HepG2 (cell line): ENCODE results near the gene ANKMY2. TPM values are rescaled to one million over a fixed set of nuclear protein-coding genes. Genes with fewer than 3 reads are reported as not detected.

ENCODE experiments used
- ARNT2 ChIP-seq: sonication (generic); formaldehyde crosslinking; IDR thresholded peaks from 2 replicates; pipeline ENCODE4 v1.8.0; 2022; ENCODE audit warnings: mild to moderate bottlenecking, low read depth, missing genetic modification reagents, moderate library complexity
- BHLHE40 ChIP-seq: IDR thresholded peaks from 2 replicates; pipeline ENCODE4 v1.6.1; 2011; ENCODE audit warnings: low read length, improper control_type of control experiment
- GATAD1 ChIP-seq: IDR thresholded peaks from 2 replicates; pipeline ENCODE4 v1.6.1; 2016; ENCODE audit warnings: missing genetic modification reagents, missing compliant biosample characterization
- HIC2 ChIP-seq: sonication (generic); formaldehyde crosslinking; IDR thresholded peaks from 2 replicates; pipeline ENCODE4 v1.9.0; 2022; ENCODE audit warnings: low read depth, missing genetic modification reagents
- HNF4A ChIP-seq: sonication (generic); formaldehyde crosslinking; IDR thresholded peaks from 2 replicates; pipeline ENCODE4 v1.4.0; 2020; ENCODE audit warnings: missing genetic modification reagents
- IKZF1 ChIP-seq: fragments of 450-650 bp; IDR thresholded peaks from 2 replicates; pipeline ENCODE4 v1.7.1; 2016
- MED8 ChIP-seq: sonication (generic); formaldehyde crosslinking; IDR thresholded peaks from 2 replicates; pipeline ENCODE4 v1.8.1; 2023; ENCODE audit warnings: mild to moderate bottlenecking, missing genetic modification reagents; ENCODE audit not compliant: insufficient replicate concordance
- MIER3 ChIP-seq: IDR thresholded peaks from 2 replicates; pipeline ENCODE4 v1.6.1; 2016; ENCODE audit warnings: missing compliant biosample characterization, borderline replicate concordance
- MXI1 ChIP-seq: IDR thresholded peaks from 3 replicates; pipeline ENCODE4 v1.6.1; 2012; ENCODE audit warnings: low read depth, low read length, inconsistent platforms, borderline replicate concordance
- NFE2 ChIP-seq: sonication (generic); formaldehyde crosslinking; IDR thresholded peaks from 2 replicates; pipeline ENCODE4 v1.4.0; 2020; ENCODE audit warnings: missing genetic modification reagents
- NRL ChIP-seq: sonication (generic); formaldehyde crosslinking; IDR thresholded peaks from 2 replicates; pipeline ENCODE4 v1.5.0; 2020; ENCODE audit warnings: missing genetic modification reagents, mild to moderate bottlenecking, moderate library complexity, borderline replicate concordance
- POLR2G ChIP-seq: fragments of 200-400 bp; formaldehyde crosslinking; IDR thresholded peaks from 2 replicates; pipeline ENCODE4 v1.6.1; 2018; ENCODE audit warnings: mild to moderate bottlenecking, low read depth, low read length, moderate library complexity
- SMAD3 ChIP-seq: sonication (generic); formaldehyde crosslinking; IDR thresholded peaks from 2 replicates; pipeline ENCODE4 v1.4.0; 2020; ENCODE audit warnings: missing genetic modification reagents
- SP1 ChIP-seq, 2 experiments: fragments of 450-650 bp in 1 of 2; sonication (generic) in 1 of 2; formaldehyde crosslinking in 1 of 2; IDR thresholded peaks; 2 replicates each; pipeline versions ENCODE4 v1.4.0 to v1.6.1; 2016 to 2020; ENCODE audit warnings: missing genetic modification reagents in 1 of 2
- SP2 ChIP-seq: sonication (generic); formaldehyde crosslinking; IDR thresholded peaks from 2 replicates; pipeline ENCODE4 v1.5.1; 2020; ENCODE audit warnings: mild to moderate bottlenecking, missing genetic modification reagents
- SUZ12 ChIP-seq: fragments of 150-350 bp; IDR thresholded peaks from 2 replicates; pipeline ENCODE4 v1.6.1; 2014; ENCODE audit warnings: low read depth, low read length
- XBP1 ChIP-seq: sonication (generic); formaldehyde crosslinking; IDR thresholded peaks from 2 replicates; pipeline ENCODE4 v1.5.0; 2020; ENCODE audit warnings: missing genetic modification reagents
- ZFP1 ChIP-seq: IDR thresholded peaks from 2 replicates; pipeline ENCODE4 v1.6.1; 2016
- ZNF10 ChIP-seq: sonication (generic); formaldehyde crosslinking; IDR thresholded peaks from 2 replicates; pipeline ENCODE4 v1.4.0; 2020; ENCODE audit warnings: mild to moderate bottlenecking, low read depth, missing genetic modification reagents, borderline replicate concordance
- ZNF605 ChIP-seq: sonication (generic); formaldehyde crosslinking; IDR thresholded peaks from 2 replicates; pipeline ENCODE4 v1.8.0; 2022; ENCODE audit warnings: mild to moderate bottlenecking, missing genetic modification reagents
- ZNF775 ChIP-seq: sonication (generic); formaldehyde crosslinking; IDR thresholded peaks from 2 replicates; pipeline ENCODE4 v1.4.0; 2020; ENCODE audit warnings: missing genetic modification reagents, mild to moderate bottlenecking, moderate library complexity, borderline replicate concordance
- ZNF792 ChIP-seq: IDR thresholded peaks from 2 replicates; pipeline ENCODE4 v1.6.1; 2016
- polyA plus RNA-seq, 8 experiments: library from polyadenylated mRNA; depleted of rRNA in 3 of 8; stranded (reverse) in 7 of 8; unstranded in 1 of 8; fragments of >200 nt; fragmentation: Illumina TruSeq in 4 of 8; extraction: Trizol in 4 of 8; gene quantifications; 2 replicates each; pipeline versions ENCODE4 v1.2.1 to v1.2.3, GENCODE V29; 2011 to 2016; ENCODE audit warnings: low read depth in 4 of 8, missing spikeins in 1 of 8, mixed read lengths in 1 of 8; ENCODE audit not compliant: insufficient read depth in 1 of 8
- total RNA-seq, 5 experiments: library from RNA; depleted of rRNA; stranded (reverse); fragments of >200 nt; fragmentation: Illumina TruSeq; extraction: Trizol; gene quantifications; 2 replicates each; pipeline ENCODE4 v1.2.3, GENCODE V29; 2016; ENCODE audit warnings: low read depth in 1 of 5
- TF ChIP-seq, protein P1 (sequence below): sonication (generic); formaldehyde crosslinking; conservative IDR thresholded peaks from 2 replicates; pipeline ENCODE4 v1.5.0; 2020; ENCODE audit warnings: missing genetic modification reagents
- TF ChIP-seq, protein P2 (sequence below): sonication (generic); formaldehyde crosslinking; conservative IDR thresholded peaks from 2 replicates; pipeline ENCODE4 v1.8.0; 2022; ENCODE audit warnings: missing genetic modification reagents

ANKMY2 gene
- total and polyA plus RNA-seq, 2 of the 13 experiments (the other 11 are each of a cell fraction or from before 2014, with no cell fraction given): 12.2 to 21.6 TPM

DNA sequence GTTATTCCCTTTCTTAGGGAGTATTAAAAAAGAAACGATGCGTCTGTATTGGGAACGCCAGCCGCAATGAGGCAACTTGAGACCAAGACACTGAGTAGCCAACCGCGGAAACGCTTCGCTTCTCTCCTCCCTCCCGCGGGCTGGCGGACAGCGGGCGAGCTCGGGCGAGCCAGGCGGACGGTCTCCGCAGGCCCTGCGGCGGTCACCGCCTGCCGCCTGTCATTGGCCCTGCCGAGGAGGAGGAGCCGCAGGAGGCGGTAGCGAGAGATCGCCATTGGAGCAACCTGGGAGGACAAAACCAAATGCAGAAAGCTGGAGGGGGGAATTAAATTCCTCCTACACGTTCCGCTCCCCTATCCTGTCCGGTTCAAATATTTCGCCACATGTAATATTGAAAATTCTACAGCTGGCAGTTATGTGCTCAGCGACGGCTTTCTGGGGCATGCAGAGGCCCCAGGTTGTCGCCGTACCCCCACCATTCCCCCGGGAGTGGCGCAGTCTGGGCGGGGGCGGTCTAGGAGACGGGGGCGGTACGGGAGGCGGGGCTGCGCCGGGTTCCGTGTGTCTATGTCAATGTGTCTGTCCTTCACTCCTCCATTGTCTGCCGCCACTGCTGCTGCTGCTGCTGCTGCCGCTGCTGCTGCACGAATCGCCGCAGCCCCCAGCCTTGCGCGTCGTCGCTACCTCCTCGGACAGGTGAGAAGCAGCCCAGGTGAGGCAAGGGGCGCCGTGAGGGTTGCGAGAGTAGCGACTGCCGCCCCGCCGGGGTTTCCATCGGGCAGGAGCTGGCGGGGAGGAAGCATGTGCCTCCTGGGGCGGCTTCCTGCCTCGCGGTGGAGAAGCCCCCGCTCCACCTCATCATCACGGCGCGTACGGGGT, at the start of gene ANKMY2, which contains the start of gene BZW2 (continued):
- peak; percentile 97 for TF ChIP-seq BHLHE40
- no peak for TF ChIP-seq XBP1 (CRISPR knock-in tag)
- TF ChIP-seq GATAD1 (CRISPR knock-in tag): peak; percentile 59
- TF ChIP-seq HIC2 (CRISPR knock-in tag): no peak
- peak; percentile 75 for TF ChIP-seq SP1 (IDR thresholded peaks at IDR 0.05)
- TF ChIP-seq SP1 (CRISPR knock-in tag; IDR thresholded peaks at IDR 0.05): peak; percentile 91
- peak; percentile 29; the same call in 1 of the 2 replicates for TF ChIP-seq ZNF792 (CRISPR knock-in tag)
- peak; percentile 60 for TF ChIP-seq ARNT2 (CRISPR knock-in tag)
- TF ChIP-seq ZFP1 (CRISPR knock-in tag): no peak
- TF ChIP-seq SUZ12: no peak
- TF ChIP-seq, protein P1, sequence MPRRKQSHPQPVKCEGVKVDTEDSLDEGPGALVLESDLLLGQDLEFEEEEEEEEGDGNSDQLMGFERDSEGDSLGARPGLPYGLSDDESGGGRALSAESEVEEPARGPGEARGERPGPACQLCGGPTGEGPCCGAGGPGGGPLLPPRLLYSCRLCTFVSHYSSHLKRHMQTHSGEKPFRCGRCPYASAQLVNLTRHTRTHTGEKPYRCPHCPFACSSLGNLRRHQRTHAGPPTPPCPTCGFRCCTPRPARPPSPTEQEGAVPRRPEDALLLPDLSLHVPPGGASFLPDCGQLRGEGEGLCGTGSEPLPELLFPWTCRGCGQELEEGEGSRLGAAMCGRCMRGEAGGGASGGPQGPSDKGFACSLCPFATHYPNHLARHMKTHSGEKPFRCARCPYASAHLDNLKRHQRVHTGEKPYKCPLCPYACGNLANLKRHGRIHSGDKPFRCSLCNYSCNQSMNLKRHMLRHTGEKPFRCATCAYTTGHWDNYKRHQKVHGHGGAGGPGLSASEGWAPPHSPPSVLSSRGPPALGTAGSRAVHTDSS: no peak
- no peak for TF ChIP-seq NFE2 (CRISPR knock-in tag)
- TF ChIP-seq ZNF10 (CRISPR knock-in tag): no peak
- TF ChIP-seq MXI1: peak; percentile 81; the same call in 1 of the 3 replicates
- TF ChIP-seq MED8: peak; percentile 24
- TF ChIP-seq IKZF1: no peak
- peak; percentile 76 for TF ChIP-seq SP2 (CRISPR knock-in tag)
- peak; percentile 54 for TF ChIP-seq SMAD3 (CRISPR knock-in tag)
- TF ChIP-seq POLR2G: peak; percentile 84
- TF ChIP-seq ZNF605 (CRISPR knock-in tag): peak; percentile 77; the same call in 1 of the 2 replicates
- TF ChIP-seq HNF4A: no peak; the same call in 1 of the 2 replicates
- peak; percentile 65 for TF ChIP-seq MIER3 (CRISPR knock-in tag)
- TF ChIP-seq NRL (CRISPR knock-in tag): no peak
- TF ChIP-seq, protein P2, sequence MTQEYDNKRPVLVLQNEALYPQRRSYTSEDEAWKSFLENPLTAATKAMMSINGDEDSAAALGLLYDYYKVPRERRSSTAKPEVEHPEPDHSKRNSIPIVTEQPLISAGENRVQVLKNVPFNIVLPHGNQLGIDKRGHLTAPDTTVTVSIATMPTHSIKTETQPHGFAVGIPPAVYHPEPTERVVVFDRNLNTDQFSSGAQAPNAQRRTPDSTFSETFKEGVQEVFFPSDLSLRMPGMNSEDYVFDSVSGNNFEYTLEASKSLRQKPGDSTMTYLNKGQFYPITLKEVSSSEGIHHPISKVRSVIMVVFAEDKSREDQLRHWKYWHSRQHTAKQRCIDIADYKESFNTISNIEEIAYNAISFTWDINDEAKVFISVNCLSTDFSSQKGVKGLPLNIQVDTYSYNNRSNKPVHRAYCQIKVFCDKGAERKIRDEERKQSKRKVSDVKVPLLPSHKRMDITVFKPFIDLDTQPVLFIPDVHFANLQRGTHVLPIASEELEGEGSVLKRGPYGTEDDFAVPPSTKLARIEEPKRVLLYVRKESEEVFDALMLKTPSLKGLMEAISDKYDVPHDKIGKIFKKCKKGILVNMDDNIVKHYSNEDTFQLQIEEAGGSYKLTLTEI (CRISPR knock-in tag): no peak
- TF ChIP-seq ZNF775: no peak
